LNCAP (cell line): ENCODE measurements around the gene MPHOSPH8.

ENCODE experiments used
- CTCF ChIP-seq: fragments of 450-650 bp; IDR thresholded peaks from 2 replicates; pipeline ENCODE4 v1.5.1; 2017; ENCODE audit warnings: mild to moderate bottlenecking

The MPHOSPH8 gene

DNA sequence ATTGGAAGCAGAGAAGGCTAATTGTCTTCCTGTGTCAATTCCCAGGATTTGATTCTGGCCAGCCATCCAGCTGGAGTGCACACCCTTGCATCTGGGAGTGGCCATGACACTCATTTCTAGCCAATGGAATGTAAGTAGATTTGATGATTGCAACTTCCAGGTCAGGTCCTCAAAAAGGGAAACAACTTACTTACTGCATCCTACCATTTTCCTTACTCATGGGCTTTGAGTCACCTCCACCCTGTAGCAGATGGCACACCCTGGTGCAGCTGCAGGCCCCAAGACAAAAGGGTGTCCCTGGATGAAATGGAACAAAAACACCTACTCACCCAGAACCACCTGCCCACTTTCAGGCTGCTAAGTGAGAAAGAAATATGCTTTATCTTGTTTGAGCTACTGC is 27.3 kb upstream of the MPHOSPH8 start:
- no peak for TF ChIP-seq CTCF

GRCh38 chr13:19606737-19607136 is 26.7 kb upstream of the MPHOSPH8 start:
- TF ChIP-seq CTCF, result no peak

DNA sequence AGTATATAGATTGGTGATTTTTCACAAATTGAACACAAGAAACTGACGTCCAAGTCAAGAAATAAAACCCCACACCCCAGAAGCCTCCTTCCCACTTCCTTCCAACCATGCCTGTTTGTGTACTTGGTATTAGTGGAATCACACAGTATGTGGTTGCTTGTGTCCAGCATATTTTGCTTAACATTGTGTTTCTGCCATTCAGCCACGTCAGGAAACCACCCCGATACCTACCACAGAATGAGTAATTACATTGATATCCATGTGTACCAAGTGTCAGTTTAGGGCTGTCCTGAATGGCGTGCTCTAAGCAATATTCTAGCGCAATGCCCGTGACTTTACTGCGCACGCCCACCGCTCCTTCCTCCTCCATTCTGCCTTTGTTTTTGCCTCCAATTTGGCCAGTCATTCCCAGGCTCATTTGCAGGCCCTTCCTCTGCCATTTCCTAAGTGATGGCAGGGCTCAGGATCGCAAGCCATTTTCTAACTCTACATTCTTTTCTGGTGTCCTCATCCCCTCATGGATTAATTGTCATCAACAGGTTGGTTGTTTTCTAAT is 25.9 kb upstream of the MPHOSPH8 start:
- no peak for TF ChIP-seq CTCF

GRCh38 chr13:19618977-19619376 is 14.5 kb upstream of the MPHOSPH8 start:
- peak; percentile 34; the same call in 1 of the 2 replicates for TF ChIP-seq CTCF

- TF ChIP-seq CTCF, result no peak
Observed at GRCh38 chr13:19622193-19622592, 11.3 kb upstream of the MPHOSPH8 start.

- no peak for TF ChIP-seq CTCF
Observed at GRCh38 chr13:19624265-19624664, 9.2 kb upstream of the MPHOSPH8 start.

DNA sequence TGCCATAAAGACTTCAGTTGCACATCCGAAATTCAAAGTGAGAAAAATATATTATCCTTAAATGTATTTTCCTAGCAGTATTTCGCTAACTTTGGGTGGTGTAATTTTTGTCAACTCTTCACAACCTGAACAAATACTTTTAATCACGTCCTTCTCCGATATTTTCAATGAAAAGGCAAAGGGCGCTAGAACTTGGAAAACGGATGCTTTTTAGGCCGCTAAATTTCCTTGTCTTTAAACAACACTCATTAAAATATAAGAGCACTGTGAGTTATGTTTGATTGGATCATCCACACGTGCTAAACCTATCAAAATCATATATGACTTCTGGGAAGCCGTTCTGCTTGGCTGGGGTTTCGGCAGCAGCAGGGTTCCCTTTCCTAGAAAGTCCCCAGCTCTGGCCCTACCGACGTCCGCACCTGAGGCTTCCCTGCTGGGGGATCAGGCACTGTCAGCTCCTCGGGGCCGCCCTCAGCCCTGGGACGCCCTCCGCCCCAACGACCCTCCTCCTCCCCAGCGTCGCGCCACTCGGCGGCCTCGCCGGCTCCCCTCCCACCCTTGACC is 462 bp upstream of the MPHOSPH8 start:
- no peak for TF ChIP-seq CTCF

DNA sequence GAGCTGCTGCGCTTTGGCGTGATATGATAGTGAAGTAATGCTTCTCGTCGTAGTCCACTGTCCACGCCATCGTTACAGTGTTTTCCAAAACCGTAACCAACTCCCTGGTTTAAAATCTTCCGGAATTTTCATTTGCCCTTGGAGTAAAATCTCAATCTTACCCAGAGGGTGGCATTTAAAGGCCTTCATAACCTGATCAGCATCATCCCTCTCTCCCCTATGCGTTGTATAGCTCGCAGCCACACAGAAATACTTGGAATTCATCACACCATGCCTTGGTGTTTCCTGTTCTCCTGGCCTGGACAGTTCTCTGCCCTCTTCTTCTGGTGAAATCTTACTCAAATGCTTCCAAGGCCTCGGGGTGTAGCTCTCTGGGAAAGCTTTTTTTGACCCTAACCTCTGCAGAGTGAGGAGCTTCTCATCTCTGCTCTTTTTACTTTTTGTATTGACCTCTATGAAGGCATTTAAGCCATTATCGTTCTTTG is 839 bp downstream of the MPHOSPH8 start:
- no peak for TF ChIP-seq CTCF
